AG09309 (cell line): ENCODE measurements around the gene PARP3.
"Not testable (repeated sequence)": the region's sequence is repeated elsewhere in the genome, so short reads cannot be mapped to it uniquely, and the experiment has no call there.

Experiments
- DNase-seq: peaks from one replicate; pipeline ENCODE4 v3.0.0-alpha.2; 2010; ENCODE audit warnings: low read depth
- H3K4me3 ChIP-seq: 2 replicates; pipeline ENCODE4 v1.5.1; 2011; ENCODE audit warnings: mild to moderate bottlenecking, low read depth, low read length, moderate library complexity; ENCODE audit not compliant: control insufficient read depth
- CTCF ChIP-seq: IDR thresholded peaks from 2 replicates; pipeline ENCODE4 v1.5.1; 2011; ENCODE audit warnings: mild to moderate bottlenecking, low read depth, low read length, inconsistent platforms; ENCODE audit not compliant: insufficient read depth, control insufficient read depth; ENCODE audit errors: missing control alignments

Gene PARP3

GRCh38 chr3:51941798-51942602, at the start of gene PARP3, which contains the start of gene RRP9:
PARP3 (plus strand) TSS chr3:51942363; CDS start chr3:51943356, 993 bp downstream.
RRP9 (minus strand) TSS chr3:51941904; CDS start chr3:51941867, 37 bp downstream.
- peak; percentile 99 for DNase-seq
- TF ChIP-seq CTCF = peak; percentile 99
- peak within 1 kb of the TSS; percentile 71 for H3K4me3 ChIP-seq

- TF ChIP-seq CTCF = no peak
- no peak for DNase-seq
Measured at GRCh38 chr3:51894391-51894790, 47.8 kb upstream of the PARP3 start.

GRCh38 chr3:51894939-51895338, 47.2 kb upstream of the PARP3 start:
- DNase-seq = no peak
- no peak overlapping the region for H3K4me3 ChIP-seq
- no peak for TF ChIP-seq CTCF

More at GRCh38 chr3:51894391-51894790, 47.8 kb upstream of the PARP3 start:
- no peak overlapping the region for H3K4me3 ChIP-seq

- no peak for DNase-seq
- no peak overlapping the region for H3K4me3 ChIP-seq
- TF ChIP-seq CTCF = no peak
Measured at GRCh38 chr3:51896607-51897305, 45.4 kb upstream of the PARP3 start.

GRCh38 chr3:51897391-51897790, 44.8 kb upstream of the PARP3 start:
- DNase-seq = no peak
- no peak overlapping the region for H3K4me3 ChIP-seq
- no peak for TF ChIP-seq CTCF

GRCh38 chr3:51900043-51900442, 42.1 kb upstream of the PARP3 start:
- not testable (repeated sequence) for H3K4me3 ChIP-seq, DNase-seq

- H3K4me3 ChIP-seq, DNase-seq: not testable (repeated sequence)
Measured at GRCh38 chr3:51902361-51902760, 39.8 kb upstream of the PARP3 start.
